Measurements from ENCODE around the gene DHX35.

The DHX35 gene

DNA sequence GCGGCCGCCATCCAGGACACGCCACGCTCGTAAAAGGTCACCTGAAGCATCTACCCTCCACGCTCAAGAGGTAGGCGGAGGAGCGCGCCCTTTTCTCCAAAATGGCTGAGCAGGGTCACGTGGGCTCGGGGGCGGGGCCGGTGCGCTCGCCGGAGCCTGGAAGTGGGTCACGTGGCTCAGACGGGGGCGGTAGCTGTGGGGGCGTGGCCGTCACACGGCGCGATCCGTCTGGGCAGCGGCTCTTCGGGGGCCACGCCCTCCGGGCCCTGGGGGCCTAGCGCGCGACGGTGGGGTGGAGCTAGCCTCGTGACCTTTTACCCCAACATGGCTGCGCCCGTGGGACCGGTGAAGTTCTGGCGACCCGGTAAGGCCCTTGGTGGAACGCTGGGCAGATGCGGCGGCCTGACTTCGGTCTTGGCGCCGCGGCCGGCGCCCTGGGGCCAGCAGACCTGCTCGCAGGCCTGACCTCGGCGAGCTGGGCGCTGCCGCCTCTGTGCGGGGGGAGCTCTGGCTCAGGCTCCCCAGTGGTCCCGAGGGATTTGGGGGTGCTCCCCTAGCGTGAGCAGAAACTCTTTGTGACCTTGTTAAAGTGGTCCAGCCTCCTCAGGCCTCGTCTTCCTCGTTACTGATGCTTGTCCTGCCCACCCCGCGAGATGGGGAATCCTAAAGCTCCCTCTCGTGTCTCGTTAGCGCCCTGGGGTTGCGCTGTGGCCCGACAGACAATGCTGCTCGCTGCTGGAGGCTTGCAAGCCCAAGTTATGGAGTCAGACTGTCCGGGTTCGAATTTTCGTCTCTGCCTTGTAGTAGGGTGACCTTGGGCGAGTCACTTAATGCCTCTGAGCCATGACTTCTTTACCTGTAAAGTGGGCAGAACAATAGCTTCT is at the start of gene DHX35:
DHX35 (plus strand) TSS at position 301 of the 884 bp plus-strand sequence; CDS start at position 325, 24 bp downstream.
- DNase-seq (ENCODE audit: low read depth in 2 of 2), result peak; percentile 96 to 98

DNA sequence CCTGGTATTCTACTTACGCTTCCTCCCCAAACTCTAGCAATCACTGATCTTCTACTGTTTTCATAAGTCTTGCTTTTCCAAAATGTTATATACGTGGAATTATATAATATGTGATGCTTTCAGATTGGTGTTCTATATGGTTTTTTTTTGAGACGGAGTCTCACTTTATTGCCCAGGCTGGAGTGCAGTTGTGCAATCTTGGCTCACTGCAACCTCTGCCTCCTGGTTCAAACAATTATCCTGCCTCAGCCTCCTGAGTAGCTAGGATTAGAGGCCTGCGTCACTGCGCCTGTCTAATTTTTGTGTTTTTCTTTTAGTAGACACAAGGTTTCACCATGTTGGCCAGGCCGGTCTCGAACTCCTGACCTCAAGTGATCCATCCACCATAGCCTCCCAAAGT is 46.8 kb upstream of the DHX35 start:
- DNase-seq (ENCODE audit: low read depth in 2 of 2), result no peak

- DNase-seq (ENCODE audit: low read depth in 2 of 2), result no peak
Measured at GRCh38 chr20:38917657-38918056, 44.5 kb upstream of the DHX35 start.

- DNase-seq (ENCODE audit: low read depth in 2 of 2), result no peak
Measured at GRCh38 chr20:38918172-38918571, 44.0 kb upstream of the DHX35 start.

DNA sequence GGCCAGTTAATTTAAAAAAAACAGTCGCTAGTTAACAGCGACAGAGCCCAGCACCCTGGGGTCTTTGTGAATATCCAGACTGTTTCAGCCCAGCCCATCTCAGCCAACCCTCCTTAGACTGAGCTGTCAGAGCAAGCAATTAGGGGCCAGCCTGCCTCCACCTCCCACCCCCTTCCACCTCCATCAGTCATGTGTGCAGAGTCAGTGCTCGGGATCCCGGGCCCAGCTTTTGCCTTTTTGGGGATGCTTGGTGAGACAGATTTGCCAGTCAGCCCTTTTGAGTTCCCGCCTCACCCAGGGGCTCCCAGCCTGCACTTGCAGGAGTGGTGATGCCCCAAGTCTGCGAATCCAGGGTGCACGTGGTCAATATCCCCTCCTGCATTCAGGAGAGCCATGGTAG is 42.5 kb upstream of the DHX35 start:
- no peak for DNase-seq (ENCODE audit: low read depth in 2 of 2)

- no peak for DNase-seq (ENCODE audit: low read depth in 2 of 2)
Measured at GRCh38 chr20:38920411-38920810, 41.7 kb upstream of the DHX35 start.

GRCh38 chr20:38920851-38921250 is 41.3 kb upstream of the DHX35 start:
- no peak for DNase-seq (ENCODE audit: low read depth in 2 of 2)

DNA sequence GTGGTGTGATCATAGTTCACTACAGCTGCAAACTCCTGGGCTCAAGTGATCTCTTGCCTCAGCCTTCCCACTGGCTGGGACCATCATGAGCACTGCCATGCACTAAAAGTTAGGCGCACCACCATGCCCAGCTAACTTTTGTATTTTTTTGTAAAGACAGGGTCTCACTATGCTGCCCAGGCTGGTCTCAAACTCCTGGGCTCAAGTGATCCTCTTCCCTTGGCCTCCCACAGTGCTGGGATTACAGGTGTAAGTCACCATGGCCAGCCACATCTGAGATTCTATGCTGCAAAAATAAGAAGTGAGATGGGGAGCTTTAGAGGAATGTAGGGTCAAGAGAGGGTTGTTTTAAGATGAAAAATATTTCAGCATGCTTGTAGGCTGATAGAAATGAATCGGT is 37.4 kb upstream of the DHX35 start:
- no peak for DNase-seq (ENCODE audit: low read depth in 2 of 2)

- peak; percentile 68 to 87 for DNase-seq (ENCODE audit: low read depth in 2 of 2)
Measured at GRCh38 chr20:38926142-38926933, 35.8 kb upstream of the DHX35 start, which contains the start of gene FAM83D. Gene FAM83D (plus strand): TSS chr20:38926417. CDS start chr20:38926443, 26 bp downstream.

GRCh38 chr20:38926934-38927616 is 35.1 kb upstream of the DHX35 start:
- no peak for DNase-seq (ENCODE audit: low read depth in 2 of 2)

- DNase-seq (ENCODE audit: low read depth in 2 of 2), result no peak
Measured at GRCh38 chr20:38927902-38928578, 34.1 kb upstream of the DHX35 start.

DNA sequence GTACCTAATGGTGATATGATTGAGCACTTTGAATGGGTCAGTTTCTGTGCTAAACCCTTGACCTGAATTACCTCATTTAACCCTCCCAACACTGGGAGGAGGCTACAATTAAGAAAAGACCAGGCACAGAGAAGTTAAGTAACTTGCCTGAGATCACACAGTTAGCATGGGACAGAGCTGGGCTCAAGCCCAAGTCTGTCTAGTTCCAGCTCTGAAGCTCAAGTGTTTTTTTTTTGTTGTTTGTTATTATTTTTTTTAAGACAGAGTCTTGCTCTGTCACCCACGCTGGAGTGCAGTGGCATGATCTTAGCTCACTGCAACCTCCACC is 31.9 kb upstream of the DHX35 start:
- no peak for DNase-seq (ENCODE audit: low read depth in 2 of 2)

GRCh38 chr20:38931984-38932383 is 30.2 kb upstream of the DHX35 start:
- no peak for DNase-seq (ENCODE audit: low read depth in 2 of 2)

DNA sequence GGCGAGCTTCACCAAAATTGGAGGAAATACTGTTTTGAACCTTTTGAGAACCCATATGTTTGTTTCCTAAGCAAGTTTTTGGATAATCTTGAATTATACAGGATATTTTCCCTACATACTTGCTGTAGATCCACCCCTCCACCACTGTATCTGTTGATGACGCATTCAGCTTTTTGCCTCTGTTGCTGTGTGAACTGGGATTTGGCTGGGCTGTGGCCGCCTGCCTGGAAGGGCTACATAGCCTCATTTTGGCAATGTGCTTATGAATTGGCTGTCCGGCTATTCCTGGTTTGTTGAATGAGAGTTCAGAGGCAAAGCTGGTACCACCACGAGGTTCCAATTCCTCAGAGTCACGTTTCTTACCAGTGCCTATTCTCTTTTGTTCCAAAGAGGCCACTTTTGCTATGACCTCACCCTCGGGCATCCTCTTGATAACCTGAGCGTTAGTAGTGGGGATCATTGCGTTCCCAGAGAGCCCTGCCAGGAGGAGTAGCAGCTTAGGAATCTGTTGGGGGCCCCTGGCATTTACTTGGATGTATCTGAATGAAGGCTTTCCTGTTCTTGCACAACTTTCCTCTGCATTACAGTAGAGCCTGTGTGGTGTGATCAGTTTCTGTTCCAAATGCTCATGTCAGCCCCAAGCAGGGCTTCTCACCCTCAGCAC is 29.6 kb upstream of the DHX35 start:
- DNase-seq (ENCODE audit: low read depth in 2 of 2), result no peak

GRCh38 chr20:38934530-38934929 is 27.6 kb upstream of the DHX35 start:
- DNase-seq (ENCODE audit: low read depth in 2 of 2), result no peak

GRCh38 chr20:38935285-38935684 is 26.9 kb upstream of the DHX35 start:
- no peak for DNase-seq (ENCODE audit: low read depth in 2 of 2)

GRCh38 chr20:38935967-38936407 is 26.2 kb upstream of the DHX35 start:
- no peak for DNase-seq (ENCODE audit: low read depth in 2 of 2)

- DNase-seq (ENCODE audit: low read depth in 2 of 2), result no peak
Measured at GRCh38 chr20:38937000-38937399, 25.1 kb upstream of the DHX35 start.

GRCh38 chr20:38937978-38938473 is 24.1 kb upstream of the DHX35 start:
- no peak for DNase-seq (ENCODE audit: low read depth in 2 of 2)

GRCh38 chr20:38939686-38940085 is 22.5 kb upstream of the DHX35 start:
- DNase-seq (ENCODE audit: low read depth in 2 of 2), result no peak

GRCh38 chr20:38940644-38941043 is 21.5 kb upstream of the DHX35 start:
- no peak for DNase-seq (ENCODE audit: low read depth in 2 of 2)
